HTERT RPE-1 (cell line): ENCODE results near the gene UNC5B.

Source experiments
- in situ Hi-C: fragments of 300-500 bp; cut with MboI; formaldehyde crosslinking; loops from 4 replicates; pipeline ENCODE4 v1.14.3; 2020; ENCODE audit warnings: low sequenced_read_pairs

The UNC5B gene

GRCh38 chr10:71237843-71238623, 25.7 kb downstream of the UNC5B start:
- in situ Hi-C loops = no loop called here

DNA sequence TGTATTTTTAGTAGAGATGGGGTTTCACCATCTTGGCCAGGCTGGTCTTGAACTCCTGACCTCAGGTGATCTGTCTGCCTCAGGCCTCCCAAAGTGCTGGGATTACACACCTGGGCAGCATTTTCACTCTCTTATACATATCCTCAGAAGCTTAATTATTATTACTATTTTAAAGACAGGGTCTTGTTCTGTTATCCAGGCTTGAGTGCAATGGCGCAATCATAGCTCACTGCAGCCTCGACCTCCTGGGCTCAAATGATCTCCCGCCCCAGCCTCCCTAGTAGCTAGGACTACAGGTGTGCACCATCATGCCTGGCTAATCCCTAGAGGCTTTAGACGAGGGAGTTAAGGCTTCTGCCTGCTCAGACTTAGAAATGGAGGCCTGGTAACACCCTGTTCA, 26.3 kb downstream of the UNC5B start:
- in situ Hi-C loops = no loop called here

- in situ Hi-C loops = no loop called here
Measured at GRCh38 chr10:71239131-71239915, 27.0 kb downstream of the UNC5B start.

DNA sequence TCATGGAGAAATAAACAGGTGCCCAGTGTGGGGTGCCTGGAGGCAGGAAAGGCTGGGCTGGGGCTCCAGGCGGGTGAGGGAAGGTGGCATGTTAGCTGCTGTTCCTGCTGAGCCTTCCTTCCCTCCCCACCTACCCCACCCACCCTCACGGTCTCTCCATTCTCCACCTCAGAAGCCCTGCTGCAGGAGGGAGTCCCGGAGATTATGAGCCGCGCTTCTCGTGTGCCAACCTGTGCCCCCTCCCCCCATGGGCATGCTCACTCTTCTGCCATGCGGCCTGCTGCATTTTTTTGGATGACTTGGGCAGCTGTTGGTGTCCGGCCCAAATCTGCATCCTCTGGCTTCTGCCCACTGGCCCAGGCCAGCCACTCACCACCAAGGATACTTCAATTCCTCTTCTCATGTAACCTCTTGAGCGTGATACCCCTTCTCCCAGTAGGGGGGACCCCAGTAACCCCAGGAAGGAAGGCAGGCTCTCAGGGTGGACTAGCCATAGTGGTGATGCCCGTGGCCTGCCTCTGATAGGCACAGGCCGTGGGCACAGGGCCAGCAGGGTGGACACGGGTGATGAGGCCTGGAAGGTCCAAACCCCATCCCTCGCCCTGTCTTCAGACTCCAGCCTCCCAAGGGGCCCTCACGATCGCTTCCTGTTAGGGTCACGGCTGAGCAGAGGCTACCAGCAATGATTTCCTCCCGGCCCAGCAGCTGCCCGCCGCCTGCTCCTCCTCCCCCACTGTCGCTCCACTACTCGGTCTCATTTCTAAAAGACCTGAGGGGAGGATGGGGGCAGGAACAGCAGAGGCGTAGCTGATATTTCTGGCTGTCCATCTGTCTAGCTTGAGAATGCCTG, 27.8 kb downstream of the UNC5B start:
- in situ Hi-C loops = no loop called here

DNA sequence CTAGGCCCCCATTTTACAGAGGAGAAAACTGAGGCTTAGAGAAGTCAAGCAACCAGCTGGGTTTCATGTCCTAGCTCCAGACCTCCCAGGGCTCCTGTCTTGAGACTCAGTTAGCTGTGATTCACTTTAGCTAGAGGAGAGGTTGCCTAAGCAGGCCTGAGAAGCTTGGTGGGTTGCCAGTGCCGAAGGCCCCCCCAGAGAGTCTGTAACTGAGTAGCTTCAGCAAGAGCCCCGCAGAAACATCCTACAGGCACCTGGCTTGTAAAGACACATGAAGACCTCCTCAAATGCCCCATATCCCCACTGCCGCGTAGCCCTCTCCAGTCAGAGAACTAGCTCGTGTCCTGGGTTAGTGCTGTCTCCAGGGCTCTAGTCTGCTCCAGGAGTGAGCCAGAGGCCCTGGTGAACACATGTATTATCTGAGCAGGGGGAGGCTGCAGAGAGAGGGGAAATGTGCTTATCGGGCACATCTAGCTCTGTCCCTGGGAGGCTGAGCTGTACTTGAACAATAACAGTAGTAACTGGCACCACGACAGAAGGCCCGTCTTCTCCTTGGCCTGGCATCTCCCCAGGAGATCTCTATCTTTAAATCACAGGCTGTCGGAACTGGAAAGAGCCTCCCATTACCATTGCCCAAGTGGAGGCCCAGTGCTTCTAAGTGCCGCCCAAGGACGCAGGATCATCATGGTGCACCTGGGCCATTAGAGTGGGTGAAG, 28.9 kb downstream of the UNC5B start:
- in situ Hi-C loops = no loop called here

DNA sequence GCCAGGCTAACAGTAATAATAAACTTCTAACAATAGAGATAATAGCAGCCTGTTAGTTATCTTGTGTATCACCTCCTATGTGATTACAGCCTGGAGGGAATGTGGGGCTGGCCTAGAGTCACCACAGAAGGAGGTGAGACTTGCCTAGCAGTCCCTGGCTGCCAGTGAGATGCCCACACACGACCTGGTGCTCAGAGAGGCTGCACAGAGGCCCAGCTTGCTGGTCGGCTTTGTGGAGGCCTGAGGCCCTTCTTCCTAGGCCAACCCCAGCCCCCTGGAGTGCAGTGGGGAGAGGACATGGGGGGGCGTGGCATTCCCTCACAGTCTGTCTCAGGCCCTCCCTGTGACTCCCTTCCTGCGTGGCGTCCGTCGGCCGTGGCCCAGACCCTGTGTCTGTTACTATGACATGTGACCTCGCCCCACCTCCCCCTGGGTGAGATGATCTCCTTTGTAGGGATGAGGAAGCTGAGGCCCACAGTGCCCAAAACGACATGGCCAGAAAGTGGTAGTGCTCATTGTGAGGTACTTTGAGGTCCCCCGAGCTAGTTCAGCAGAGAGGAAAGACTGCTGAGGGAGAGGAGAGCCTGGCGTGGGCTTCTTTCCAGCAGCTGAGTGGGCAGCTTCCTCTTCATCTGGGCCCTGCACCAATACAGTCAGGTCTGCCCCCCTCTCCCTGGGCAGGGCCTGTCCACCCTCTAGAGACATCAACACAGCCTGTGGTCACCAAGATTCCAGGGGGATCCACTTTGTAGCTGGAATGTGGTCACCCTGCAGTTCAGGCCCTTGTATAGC, 29.7 kb downstream of the UNC5B start:
- in situ Hi-C loops = no loop called here

GRCh38 chr10:71242622-71243009, 30.2 kb downstream of the UNC5B start:
- in situ Hi-C loops = no loop called here

GRCh38 chr10:71243756-71244395, 31.5 kb downstream of the UNC5B start:
- in situ Hi-C loops = no loop called here

- in situ Hi-C loops = no loop called here
Measured at GRCh38 chr10:71244431-71245419, 32.4 kb downstream of the UNC5B start.

- in situ Hi-C loops = no loop called here
Measured at GRCh38 chr10:71245420-71246325, 33.3 kb downstream of the UNC5B start.

- in situ Hi-C loops = no loop called here
Measured at GRCh38 chr10:71246591-71247413, 34.4 kb downstream of the UNC5B start.

GRCh38 chr10:71247414-71247705, 35.0 kb downstream of the UNC5B start:
- in situ Hi-C loops = no loop called here

- in situ Hi-C loops = no loop called here
Measured at GRCh38 chr10:71247804-71248203, 35.4 kb downstream of the UNC5B start.

DNA sequence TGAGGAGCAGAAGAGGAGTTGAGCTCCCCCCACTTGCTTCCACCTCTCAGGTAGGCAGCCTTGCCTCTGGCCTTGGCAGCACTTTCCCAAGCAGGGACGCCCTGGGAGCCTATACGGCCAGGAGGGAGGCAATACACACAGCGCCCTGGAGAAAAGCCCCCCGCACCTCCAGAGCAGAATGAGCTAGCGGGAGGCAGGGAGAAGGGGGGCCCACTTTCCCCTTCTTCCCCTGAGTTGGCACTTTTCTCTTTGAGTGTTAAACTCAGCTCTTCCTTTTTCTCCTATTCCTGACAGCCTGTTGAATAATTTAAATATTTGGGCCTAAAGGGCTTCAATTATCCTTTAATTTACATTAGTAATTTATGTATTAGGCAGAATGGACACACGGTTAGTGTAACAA, 35.8 kb downstream of the UNC5B start:
- in situ Hi-C loops = no loop called here

GRCh38 chr10:71249996-71250395, 37.6 kb downstream of the UNC5B start:
- in situ Hi-C loops = no loop called here

DNA sequence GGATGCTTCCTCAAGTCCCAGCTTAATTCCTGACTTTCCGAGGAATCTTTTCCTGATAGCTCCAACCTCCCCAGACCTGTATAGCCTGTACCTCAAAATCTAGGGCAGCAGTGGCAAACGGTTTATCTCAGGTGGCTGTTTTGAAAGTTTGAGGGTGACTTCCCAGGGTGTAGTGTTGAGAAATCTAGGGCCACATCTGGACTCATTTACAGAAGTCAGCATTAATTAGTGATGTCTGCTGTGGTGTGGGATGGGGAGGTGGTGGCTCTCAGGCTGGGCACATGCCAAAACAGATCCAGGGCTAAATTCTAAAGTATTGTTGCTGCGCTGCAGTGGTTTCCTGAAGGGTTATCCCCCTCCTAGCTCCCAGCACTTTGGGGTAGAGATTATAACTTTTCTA, 38.0 kb downstream of the UNC5B start:
- in situ Hi-C loops = no loop called here

DNA sequence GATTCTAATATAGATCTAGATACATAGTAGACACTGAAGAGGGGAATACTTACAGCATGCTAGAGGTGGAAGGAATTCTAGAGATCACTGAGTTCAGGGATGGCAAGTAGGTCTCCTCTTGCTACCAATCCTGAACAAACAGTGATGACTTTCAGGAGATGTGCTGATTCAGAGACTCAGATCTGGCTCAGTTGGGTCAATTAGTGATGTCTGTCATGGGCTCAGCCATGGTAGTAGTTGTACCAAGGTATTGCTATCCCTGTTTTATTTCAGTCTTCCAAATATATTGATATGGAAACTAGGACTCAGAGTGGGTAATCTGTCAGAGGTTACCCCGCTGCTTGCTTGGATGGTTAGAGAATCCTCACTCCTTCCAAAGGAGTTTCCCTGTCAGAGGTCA, 38.5 kb downstream of the UNC5B start:
- in situ Hi-C loops = no loop called here
